ENCODE data around the gene DRC7.
A peak's percentile ranks its signal among the peaks of the same experiment; 100 is the strongest.

Gene DRC7

GRCh38 chr16:57688487-57688986 is 6.1 kb upstream of the DRC7 start:
- H3K4me3 ChIP-seq (ENCODE audit: low read length), result peak overlapping the region; percentile 61
- no peak for DNase-seq (ENCODE audit: low read depth, low spot score)

GRCh38 chr16:57688987-57689761 is 5.4 kb upstream of the DRC7 start:
- no peak for DNase-seq (ENCODE audit: low read depth, low spot score)

GRCh38 chr16:57689762-57690558 is 4.6 kb upstream of the DRC7 start:
- peak overlapping the region; percentile 61 for H3K4me3 ChIP-seq (ENCODE audit: low read length)
- DNase-seq (ENCODE audit: low read depth, low spot score), result peak; percentile 97

More at GRCh38 chr16:57688987-57689761, 5.4 kb upstream of the DRC7 start:
- H3K4me3 ChIP-seq (ENCODE audit: low read length), result peak overlapping the region; percentile 61

DNA sequence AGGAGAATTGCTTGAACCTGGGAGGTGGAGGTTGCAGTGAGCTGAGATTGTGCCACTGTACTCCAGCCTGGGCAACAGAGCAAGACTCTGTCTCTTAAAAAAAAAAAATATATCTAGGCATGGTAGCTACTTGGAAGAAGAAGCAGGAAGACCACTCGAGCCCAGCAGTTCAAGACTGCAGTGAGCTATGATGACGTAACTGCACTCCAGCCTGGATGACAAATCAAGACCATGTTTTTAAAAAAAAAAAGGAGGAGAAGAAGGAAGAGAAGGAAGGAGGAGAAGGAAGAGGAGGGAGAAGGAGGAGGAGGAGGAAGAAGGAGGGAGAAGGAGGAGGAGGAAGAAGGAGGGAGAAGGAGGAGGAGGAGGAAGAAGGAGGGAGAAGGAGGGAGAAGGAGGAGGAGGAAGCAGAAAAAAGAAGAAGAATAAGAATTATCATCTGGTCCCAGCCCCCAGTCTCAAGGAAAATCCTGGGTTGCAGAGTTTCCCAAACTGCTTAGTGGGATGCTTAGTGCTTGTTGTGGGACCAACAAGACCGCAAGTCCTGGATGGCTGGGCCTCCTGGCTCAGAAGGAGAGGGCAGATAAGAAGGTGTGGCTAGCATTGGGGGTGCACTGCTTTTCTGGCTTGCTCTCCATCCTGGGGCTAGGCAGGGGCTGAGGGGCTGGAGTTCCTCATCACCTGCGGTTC is 3.7 kb upstream of the DRC7 start:
- H3K4me3 ChIP-seq (ENCODE audit: low read length), result no peak overlapping the region
- no peak for DNase-seq (ENCODE audit: low read depth, low spot score)

- no peak overlapping the region for H3K4me3 ChIP-seq (ENCODE audit: low read length)
- no peak for DNase-seq (ENCODE audit: low read depth, low spot score)
These were observed 2.0 kb upstream of the DRC7 start for GRCh38 chr16:57692636-57693035.

- DNase-seq (ENCODE audit: low read depth, low spot score), result no peak
- H3K4me3 ChIP-seq (ENCODE audit: low read length), result no peak overlapping the region
These were observed 1.1 kb upstream of the DRC7 start for GRCh38 chr16:57693550-57693949.

- DNase-seq (ENCODE audit: low read depth, low spot score), result no peak
- peak overlapping the region; percentile 49 for H3K4me3 ChIP-seq (ENCODE audit: low read length)
These were observed 328 bp upstream of the DRC7 start for GRCh38 chr16:57694231-57694724.

DNA sequence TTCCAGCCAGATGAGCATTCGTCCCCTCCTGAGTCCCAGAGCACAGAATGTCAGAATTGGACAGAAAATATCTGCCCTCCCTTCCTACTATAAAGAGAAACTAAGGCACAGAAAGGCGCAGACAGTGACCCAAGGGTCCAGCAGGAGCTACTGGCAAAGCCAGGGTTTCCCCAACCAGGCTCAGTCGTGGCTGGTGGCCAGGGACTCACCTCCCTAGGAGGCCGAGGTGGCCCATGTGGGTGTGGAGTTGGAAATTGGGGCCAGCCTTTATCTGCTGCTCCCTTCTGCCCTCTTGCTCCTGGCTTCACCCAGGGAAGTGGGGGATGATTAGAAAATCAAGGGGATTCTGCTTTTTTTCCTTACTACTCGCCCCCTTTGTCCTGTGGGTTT is 1.1 kb downstream of the DRC7 start:
- no peak for DNase-seq (ENCODE audit: low read depth, low spot score)

DNA sequence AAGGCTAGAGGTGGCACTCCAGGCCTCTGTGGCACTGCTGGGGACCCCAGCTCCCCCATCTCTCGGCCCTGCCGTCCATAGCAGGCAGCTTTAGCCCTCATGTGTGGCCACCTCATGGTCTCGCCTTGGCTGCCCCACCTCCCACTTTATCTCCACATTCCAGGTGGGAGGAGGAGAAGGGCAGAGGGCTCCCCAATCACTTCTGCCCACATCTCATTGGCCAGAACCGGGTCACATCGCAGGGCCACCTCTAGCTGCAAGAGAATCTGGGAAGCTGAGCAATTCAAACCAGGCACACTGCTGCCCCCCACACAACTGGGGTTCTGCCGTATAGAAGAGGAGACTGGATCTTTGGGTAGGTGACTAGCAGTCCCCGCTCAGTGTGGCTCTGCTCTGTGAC is 1.6 kb downstream of the DRC7 start:
- no peak for DNase-seq (ENCODE audit: low read depth, low spot score)
- H3K4me3 ChIP-seq (ENCODE audit: low read length), result no peak overlapping the region

More for the DNA sequence above, 1.1 kb downstream of the DRC7 start:
- no peak overlapping the region for H3K4me3 ChIP-seq (ENCODE audit: low read length)

GRCh38 chr16:57697896-57698537 is 3.4 kb downstream of the DRC7 start:
- no peak overlapping the region for H3K4me3 ChIP-seq (ENCODE audit: low read length)
- no peak for DNase-seq (ENCODE audit: low read depth, low spot score)

- H3K4me3 ChIP-seq (ENCODE audit: low read length), result no peak overlapping the region
- no peak for DNase-seq (ENCODE audit: low read depth, low spot score)
These were observed 4.3 kb downstream of the DRC7 start for GRCh38 chr16:57698812-57699405.

DNA sequence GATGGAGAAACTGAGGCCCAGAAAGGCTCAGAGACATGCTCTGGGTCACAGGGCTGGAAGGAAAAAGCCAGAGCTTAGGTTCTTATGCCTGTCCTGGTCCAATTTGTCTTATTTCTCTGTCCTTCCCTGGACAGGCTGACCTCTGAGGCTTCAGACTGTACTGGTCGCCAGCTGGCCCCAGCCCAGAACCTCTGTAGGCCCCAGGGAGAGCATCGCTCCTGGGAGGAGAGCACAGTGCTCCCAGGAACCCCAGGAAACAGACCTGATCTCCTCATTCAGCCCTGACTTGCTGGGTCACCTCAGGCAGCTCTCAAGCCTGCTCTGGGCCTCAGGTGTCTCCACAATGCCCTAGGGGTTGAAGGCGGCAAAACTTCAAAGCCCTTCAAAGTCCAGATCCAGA is 4.9 kb downstream of the DRC7 start:
- H3K4me3 ChIP-seq (ENCODE audit: low read length), result no peak overlapping the region
- DNase-seq (ENCODE audit: low read depth, low spot score), result no peak

DNA sequence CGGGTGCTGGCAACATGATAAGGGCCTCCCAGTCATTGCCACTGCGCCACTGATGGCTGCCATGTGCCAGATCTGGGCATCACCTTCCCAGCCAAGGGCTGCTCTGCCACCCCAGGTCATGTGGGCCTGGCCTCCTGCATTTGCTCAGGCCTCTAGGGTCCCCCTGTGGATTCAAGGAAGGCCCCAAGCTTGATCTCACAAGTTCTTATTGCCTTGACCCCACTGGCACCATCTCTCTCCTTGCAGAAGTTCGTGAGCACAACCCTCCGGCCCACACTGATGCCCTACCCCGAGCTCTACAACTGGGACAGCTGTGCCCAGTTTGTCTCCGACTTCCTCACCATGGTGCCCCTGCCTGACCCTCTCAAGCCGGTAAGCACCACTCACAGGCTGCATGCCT is 5.3 kb downstream of the DRC7 start:
- no peak overlapping the region for H3K4me3 ChIP-seq (ENCODE audit: low read length)
- DNase-seq (ENCODE audit: low read depth, low spot score), result no peak

GRCh38 chr16:57700781-57701551 is 6.4 kb downstream of the DRC7 start:
- no peak for DNase-seq (ENCODE audit: low read depth, low spot score)
- H3K4me3 ChIP-seq (ENCODE audit: low read length), result no peak overlapping the region

- no peak for DNase-seq (ENCODE audit: low read depth, low spot score)
These were observed 7.3 kb downstream of the DRC7 start for GRCh38 chr16:57701759-57702371.

DNA sequence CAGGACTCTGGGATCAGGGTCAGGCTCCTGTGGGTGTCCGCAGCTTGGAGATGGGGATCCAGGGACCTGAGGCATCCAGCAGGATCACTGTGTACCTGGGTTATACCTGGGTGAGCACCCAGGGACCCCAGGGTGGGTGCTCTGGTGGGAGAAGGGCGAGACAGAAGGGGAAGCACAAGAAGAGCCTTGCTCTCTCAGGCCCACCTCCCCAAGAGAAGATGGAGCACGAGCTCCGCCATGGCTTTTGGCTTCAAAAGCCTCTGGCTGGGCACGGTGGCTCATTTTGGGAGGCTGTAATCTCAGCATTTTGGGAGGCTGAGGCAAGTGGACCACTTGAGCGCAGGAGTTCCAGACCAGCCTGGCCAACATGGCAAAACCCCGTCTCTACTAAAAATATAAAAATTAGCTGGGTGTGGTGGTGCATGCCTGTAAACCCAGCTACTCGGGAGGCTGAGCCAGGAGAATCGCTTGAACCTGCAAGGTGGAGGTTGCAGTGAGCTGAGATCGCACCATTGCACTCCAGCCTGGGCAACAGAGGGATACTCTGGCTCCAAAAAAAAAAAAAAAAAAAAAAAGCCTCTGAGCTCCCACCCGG is 8.9 kb downstream of the DRC7 start:
- DNase-seq (ENCODE audit: low read depth, low spot score), result no peak

More at GRCh38 chr16:57701759-57702371, 7.3 kb downstream of the DRC7 start:
- H3K4me3 ChIP-seq (ENCODE audit: low read length), result no peak overlapping the region

More for the DNA sequence above, 8.9 kb downstream of the DRC7 start:
- no peak overlapping the region for H3K4me3 ChIP-seq (ENCODE audit: low read length)

All from Jurkat, Clone E6-1 (cell line).